ENCODE measurements around the gene BRINP3. TPM values are rescaled to one million over a fixed set of nuclear protein-coding genes. Genes with fewer than 3 reads are reported as not detected.

The BRINP3 gene
- total RNA-seq, 1 donor from 2014 or later: 0.77 TPM

GRCh38 chr1:190159146-190159545, 318.5 kb downstream of the BRINP3 start:
- no peaks in the 10 kb centered on the region for H3K4me1 Mint-ChIP-seq
- TF ChIP-seq CTCF (conservative IDR thresholded peaks at IDR 0.05): no peak

GRCh38 chr1:190154744-190155143, 322.9 kb downstream of the BRINP3 start:
- TF ChIP-seq CTCF (conservative IDR thresholded peaks at IDR 0.05): no peak
- Mint-ChIP-seq H3K4me3 (no peak overlapping the region), H3K9me3 (peaks cover 2% of the 10 kb centered on the region), H3K4me1 (no peaks in the 10 kb centered on the region), H3K27me3 (ENCODE audit: low read depth) (no peaks in the 10 kb centered on the region), H3K27ac (ENCODE audit: unreplicated experiment) (no peak overlapping the region), H3K36me3 (ENCODE audit: low read depth) (no peaks in the 10 kb centered on the region)
- DNase-seq (ENCODE audit: low read depth, low spot score): no peak

More at GRCh38 chr1:190159146-190159545, 318.5 kb downstream of the BRINP3 start:
- no peak overlapping the region for H3K4me3 Mint-ChIP-seq
- H3K36me3 Mint-ChIP-seq (ENCODE audit: low read depth): no peaks in the 10 kb centered on the region
- peaks cover 2% of the 10 kb centered on the region for H3K9me3 Mint-ChIP-seq
- no peaks in the 10 kb centered on the region for H3K27me3 Mint-ChIP-seq (ENCODE audit: low read depth)
- no peak overlapping the region for H3K27ac Mint-ChIP-seq (ENCODE audit: unreplicated experiment)
- DNase-seq (ENCODE audit: low read depth, low spot score): no peak

- DNase-seq (ENCODE audit: low read depth, low spot score): no peak
- Mint-ChIP-seq H3K9me3 (peaks cover 2% of the 10 kb centered on the region), H3K36me3 (ENCODE audit: low read depth) (no peaks in the 10 kb centered on the region), H3K27me3 (ENCODE audit: low read depth) (no peaks in the 10 kb centered on the region), H3K4me1 (no peaks in the 10 kb centered on the region), H3K4me3 (no peak overlapping the region), H3K27ac (ENCODE audit: unreplicated experiment) (no peak overlapping the region)
- TF ChIP-seq CTCF (conservative IDR thresholded peaks at IDR 0.05): no peak
Measured at GRCh38 chr1:190147616-190148015, 330.0 kb downstream of the BRINP3 start.

- H3K27me3 Mint-ChIP-seq (ENCODE audit: low read depth): no peaks in the 10 kb centered on the region
- no peak overlapping the region for H3K4me3 Mint-ChIP-seq
- TF ChIP-seq CTCF (conservative IDR thresholded peaks at IDR 0.05): no peak
- H3K9me3 Mint-ChIP-seq: peaks cover 2% of the 10 kb centered on the region
- no peaks in the 10 kb centered on the region for H3K4me1 Mint-ChIP-seq
- DNase-seq (ENCODE audit: low read depth, low spot score): no peak
- H3K27ac Mint-ChIP-seq (ENCODE audit: unreplicated experiment): no peak overlapping the region
- H3K36me3 Mint-ChIP-seq (ENCODE audit: low read depth): no peaks in the 10 kb centered on the region
Measured at GRCh38 chr1:190144650-190145049, 333.0 kb downstream of the BRINP3 start.

- H3K27me3 Mint-ChIP-seq (ENCODE audit: low read depth): no peaks in the 10 kb centered on the region
- no peak for TF ChIP-seq CTCF (conservative IDR thresholded peaks at IDR 0.05)
- peaks cover 10% of the 10 kb centered on the region for H3K4me1 Mint-ChIP-seq
- H3K36me3 Mint-ChIP-seq (ENCODE audit: low read depth): no peaks in the 10 kb centered on the region
- H3K4me3 Mint-ChIP-seq: no peak overlapping the region
- DNase-seq (ENCODE audit: low read depth, low spot score): no peak
- H3K27ac Mint-ChIP-seq (ENCODE audit: unreplicated experiment): no peak overlapping the region
- H3K9me3 Mint-ChIP-seq: peaks cover 3% of the 10 kb centered on the region
Measured at GRCh38 chr1:190140644-190141043, 337.0 kb downstream of the BRINP3 start.

GRCh38 chr1:190138702-190139101, 339.0 kb downstream of the BRINP3 start:
- H3K27ac Mint-ChIP-seq (ENCODE audit: unreplicated experiment): no peak overlapping the region
- peaks cover 10% of the 10 kb centered on the region for H3K4me1 Mint-ChIP-seq
- DNase-seq (ENCODE audit: low read depth, low spot score): no peak
- H3K27me3 Mint-ChIP-seq (ENCODE audit: low read depth): no peaks in the 10 kb centered on the region
- no peak for TF ChIP-seq CTCF (conservative IDR thresholded peaks at IDR 0.05)
- H3K4me3 Mint-ChIP-seq: no peak overlapping the region
- H3K9me3 Mint-ChIP-seq: peaks cover 2% of the 10 kb centered on the region
- H3K36me3 Mint-ChIP-seq (ENCODE audit: low read depth): no peaks in the 10 kb centered on the region

Measured in neural crest cell (in vitro differentiated cells).